GM19463 (cell line): ENCODE results near the gene HEMK1.

ENCODE experiments used
- ATAC-seq: cut with Tn5 transposase; IDR thresholded peaks from one replicate; pipeline ENCODE4 v1.9.1; 2021; ENCODE audit warnings: mild to moderate bottlenecking, moderate library complexity; ENCODE audit not compliant: unreplicated experiment

Gene HEMK1

DNA sequence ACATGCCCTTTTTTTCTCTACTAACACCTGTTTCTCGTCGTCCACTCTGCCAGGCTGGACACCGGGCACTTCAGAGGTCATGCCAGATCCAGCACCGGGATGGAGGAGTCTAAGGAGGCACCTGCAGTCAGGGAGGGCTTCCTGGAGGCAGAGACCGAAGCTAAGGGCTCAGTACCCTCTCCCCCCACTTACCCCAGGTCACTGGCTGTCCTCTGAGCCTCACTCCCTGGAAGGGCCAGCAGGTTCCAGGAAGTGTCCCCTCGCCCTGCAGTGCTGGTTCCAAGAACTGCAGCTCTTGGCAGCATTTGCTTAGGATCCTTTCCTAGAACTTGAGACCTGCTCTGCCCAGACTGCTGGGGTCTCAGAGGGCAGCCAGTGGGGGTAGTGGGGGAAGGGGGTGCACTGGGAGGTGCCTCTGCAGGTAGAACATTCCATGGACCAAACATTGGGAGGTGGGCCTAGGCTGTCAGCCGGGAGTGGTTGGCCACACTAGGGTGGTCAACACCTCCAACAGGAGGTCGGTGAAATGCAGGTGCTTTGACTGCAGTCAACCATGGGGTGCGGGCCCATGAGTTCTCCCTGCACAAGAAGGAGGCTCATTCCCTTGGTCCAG is 30.9 kb downstream of the HEMK1 start:
- no peak for ATAC-seq

DNA sequence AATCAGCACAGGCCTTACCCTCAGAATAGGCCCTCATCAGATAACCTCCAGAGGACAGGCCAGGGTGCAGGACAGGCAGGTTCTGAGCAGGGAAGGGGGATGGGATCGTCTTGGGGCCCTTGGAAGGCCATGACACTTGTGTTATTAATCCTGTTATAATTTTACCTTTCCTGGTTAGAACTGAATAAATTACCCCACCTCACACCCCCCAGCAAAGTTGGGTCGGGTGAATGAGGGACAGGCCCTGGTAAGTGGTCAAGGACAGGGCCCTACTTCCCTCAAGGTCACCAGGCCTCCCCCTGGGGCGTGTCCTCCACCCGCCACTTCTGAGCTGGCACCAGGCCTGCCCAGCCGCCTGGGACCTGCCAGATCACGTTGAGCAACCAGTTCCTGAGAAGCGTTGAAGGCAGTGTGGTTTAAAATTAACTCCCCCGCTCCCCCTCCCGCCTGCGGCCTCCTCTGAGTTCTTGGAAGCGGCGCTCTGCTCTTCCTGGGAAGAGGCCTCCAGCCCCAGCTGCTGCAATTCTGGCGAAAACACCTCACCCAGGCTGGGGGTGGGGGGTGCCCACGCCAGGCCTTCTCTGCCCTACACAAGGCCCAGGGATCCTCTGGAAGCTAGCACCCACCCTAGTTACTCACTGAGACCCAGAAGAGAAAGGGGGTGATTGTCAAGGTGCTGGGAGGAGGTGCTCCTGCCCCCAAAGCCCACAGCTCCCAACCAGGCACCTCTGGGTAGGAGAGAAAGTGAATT is 31.7 kb downstream of the HEMK1 start:
- peak; percentile 93 for ATAC-seq

DNA sequence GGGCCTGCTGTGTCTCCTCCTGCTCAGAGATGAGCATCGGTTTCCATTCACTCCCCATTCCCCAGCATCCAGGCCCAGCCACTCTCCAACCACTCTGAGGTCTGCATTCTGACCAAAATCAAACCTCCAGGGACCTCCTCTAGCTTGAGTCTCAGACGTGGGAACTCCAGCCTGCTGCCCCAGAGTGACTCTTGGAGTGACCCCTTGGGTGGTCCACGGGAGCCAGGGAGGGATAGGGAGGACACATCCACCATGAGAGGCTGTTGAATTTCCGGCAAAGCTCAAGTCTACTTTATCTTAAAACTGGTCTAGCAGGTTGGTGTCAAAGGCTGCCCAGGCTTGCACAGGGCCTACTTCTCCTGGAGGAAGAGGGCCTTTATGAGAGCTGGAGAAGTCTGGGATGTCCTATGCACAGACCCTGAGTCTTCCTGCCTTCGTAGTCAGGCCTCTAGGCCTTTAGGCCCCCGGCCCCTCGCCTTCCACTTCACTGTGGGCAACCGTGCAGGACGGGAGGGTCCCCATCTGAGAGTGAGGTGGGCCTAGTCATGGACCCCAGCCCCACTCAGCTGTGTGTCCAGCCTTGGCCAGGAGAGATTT is 33.4 kb downstream of the HEMK1 start:
- no peak for ATAC-seq

DNA sequence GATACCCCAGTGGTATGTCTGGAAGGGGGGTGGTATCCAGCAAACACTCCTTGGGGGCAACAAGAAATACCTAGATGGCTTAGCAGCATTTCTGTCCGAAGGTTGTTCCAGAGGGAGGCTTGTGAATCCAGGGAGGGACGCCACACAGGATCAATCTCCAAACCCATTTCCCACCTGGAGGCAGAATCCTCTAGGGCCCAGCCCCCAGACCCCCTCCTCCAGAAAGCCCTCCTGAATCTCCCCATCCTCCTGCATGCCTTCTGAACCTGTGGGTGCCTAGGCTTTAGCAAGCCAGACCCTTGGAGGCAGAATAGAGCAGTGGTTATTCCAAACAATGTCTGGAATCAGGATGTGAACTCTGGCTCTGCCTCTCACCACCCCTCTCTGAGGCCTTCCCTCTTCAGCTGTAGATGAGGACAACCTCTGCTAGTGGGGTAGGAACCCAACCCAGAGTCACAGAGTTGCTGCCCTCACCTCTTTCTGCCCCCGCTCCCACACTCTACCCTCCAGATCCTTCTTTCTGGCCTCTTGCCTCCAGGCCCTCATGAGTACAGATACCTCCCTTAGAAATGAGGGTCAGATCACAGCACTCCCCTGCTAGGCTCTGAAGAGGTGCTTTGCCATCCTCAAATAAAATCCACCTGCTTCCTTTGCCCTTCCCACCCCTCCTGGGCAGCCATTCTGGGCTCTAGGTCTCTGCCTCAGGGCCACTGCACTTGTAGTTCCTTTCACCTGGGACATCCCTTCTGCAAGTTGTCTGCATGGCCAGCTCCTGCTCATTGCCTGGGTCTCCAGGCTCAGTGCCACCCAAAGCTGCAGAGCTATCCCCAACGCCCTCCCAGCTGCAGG is 34.2 kb downstream of the HEMK1 start:
- no peak for ATAC-seq

DNA sequence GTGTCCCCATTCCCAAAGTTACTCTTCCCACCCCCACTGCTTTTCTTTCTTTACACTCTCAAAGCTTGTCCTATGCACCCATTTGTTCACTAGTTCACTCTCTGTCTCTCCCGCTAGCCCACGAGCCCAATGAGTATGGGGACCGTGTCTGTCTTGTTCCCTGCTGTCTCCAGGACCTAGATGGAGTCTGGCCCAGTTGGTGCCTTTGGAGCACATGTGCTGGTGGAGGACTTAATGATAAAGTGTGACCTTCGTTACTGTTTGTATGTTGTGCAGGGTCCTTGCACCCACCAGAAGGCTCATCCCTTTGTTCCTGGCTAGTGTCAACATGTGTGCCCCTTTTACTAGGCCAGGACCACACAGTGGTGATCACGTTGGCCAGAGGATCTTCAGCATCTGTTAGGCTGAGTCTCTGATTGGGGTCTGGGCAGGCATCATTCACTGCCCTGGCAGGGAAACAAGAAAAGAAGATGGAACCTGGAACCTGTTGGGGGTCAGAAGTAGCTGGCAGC is 34.8 kb downstream of the HEMK1 start:
- ATAC-seq: no peak

DNA sequence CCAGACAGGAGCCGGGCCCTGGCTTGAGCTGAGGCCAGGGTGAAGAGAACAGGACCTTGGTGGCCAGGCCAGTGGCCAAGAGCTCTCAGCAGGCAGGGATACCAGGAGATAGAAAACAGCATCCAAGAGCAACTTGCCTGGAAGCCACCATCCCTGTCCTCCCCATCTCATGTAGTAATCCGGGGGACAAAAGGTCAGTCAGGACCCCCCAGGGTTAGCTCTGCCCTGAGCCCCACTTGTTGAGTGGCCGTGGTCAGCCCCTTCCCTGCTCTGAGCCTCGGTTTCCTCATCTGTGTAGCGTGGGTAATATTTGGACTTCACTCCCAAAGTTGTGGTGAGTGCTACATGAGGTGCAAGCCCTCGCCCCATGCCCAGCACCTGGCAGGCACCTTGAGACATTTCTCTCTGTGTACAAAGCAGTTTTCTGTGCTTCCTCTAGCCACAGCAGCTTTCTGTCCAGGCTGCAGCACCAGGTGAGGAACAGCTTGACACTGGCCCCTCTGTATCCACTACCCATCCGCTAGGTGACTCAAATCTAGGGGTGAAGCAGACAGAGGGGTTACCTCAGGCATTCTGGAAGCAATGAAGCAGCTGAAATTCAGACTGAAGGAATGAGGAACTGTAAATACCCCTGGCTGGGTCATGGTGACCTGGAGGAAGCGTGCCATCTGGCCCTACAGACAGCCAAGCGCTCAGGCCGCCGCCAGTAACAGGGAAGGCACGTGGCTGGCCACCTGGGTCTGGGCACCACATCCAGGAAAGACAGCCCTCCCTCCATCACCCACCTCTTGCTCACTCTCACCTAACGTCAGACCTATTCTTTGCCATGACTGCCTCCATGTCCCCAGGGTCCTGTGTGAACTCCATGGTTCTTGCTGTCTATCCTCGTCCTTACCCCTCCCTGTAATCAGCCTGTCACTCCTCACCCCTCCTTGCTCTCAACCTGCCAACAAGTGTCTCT is 35.6 kb downstream of the HEMK1 start:
- no peak for ATAC-seq

DNA sequence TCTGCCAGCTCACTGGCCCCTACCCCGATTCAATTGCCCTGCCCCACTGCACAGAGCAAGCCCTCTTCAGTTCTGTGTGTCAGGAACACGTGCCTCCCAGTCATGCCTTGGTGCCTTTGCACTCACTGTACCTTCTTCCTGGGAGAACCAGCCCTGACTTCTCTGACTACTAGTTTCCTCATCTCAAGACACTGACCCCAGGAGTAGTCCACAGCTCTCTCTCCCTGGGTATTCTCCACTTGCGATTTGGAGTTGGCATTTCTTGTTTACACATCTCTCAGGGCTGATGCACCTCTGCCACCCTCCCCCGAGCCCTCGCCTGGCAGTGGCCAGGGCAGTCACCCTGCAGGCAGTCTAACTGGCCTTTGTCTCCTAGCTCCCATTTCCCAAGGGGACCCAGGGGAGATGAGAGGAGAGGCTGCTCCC is 36.6 kb downstream of the HEMK1 start:
- ATAC-seq: no peak

DNA sequence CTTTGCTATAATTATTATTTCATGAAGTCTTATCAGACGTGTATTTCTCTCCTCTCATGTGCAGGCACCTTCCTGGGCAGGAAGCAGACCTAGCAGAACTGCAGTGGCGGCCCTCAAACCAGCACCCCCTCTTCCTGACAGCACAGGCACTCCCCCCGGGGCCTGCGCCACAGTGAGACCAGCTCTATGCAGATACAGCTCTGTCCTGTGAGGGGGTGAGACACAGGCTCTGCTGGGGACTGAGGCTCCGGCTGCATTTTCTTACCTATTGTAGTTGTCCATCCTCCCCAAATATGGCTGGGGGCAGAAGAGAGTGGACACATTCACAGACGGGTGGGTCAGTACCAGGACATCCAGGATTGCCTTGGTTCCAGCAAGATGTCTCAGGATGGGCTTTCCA is 37.3 kb downstream of the HEMK1 start:
- no peak for ATAC-seq

DNA sequence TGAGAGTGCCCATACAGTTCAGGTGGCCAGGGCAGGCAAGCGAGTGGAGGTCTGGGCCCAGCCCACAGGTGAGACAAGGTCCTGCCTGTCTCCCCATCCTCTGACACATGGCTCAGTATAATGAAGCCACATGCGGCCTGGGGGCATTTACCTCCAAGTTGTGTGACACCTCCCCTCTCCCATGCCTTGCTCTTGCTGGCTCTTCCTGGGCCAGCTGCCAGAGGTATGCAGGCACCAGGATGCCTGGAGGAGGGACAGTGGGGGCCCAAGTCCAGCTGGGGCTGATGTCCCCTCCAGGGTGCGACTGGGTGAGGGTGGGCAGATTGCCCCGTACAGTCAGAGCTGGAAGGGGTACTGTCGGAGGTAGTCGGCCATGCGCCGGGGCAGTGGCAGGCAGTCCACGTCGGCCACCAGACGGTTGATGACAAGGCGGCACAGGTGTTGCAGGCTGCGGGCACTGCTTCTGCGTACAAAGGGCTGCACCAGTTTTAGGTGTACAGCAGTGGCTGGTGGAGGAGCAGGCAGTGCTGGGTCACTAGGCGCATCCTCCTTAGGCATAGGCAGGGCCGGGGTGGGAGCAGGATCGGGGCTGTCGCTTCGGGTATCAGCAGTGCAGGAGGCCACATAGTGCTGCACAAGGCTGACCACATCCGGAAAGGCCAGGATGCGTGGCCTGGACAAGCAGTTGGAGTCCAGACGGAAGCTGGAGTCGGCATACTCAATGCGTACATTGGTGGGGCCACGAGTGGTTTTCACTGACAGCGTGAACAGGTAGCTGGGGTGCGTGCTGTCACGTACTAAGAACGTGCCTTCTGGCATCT is 38.2 kb downstream of the HEMK1 start:
- no peak for ATAC-seq

DNA sequence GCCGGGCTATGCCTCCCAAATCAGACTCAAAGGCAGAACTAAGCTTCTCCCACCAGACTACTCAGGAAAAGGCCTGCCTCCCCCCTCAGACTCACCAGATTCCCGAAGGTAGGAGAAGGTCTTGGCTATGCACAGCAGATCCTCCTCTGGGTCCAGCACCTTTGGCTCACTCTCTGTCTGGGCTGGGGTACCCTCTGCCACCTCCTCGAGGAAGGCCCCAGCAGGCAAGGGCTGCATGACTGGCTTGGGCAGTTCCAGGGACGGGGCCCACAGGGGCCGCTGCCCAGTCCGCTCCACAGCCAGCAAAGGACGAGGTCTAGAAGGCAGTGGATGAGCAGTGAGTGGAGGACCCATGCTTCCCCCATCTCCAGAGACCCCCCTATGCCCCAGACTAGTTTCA is 39.0 kb downstream of the HEMK1 start:
- ATAC-seq: no peak

DNA sequence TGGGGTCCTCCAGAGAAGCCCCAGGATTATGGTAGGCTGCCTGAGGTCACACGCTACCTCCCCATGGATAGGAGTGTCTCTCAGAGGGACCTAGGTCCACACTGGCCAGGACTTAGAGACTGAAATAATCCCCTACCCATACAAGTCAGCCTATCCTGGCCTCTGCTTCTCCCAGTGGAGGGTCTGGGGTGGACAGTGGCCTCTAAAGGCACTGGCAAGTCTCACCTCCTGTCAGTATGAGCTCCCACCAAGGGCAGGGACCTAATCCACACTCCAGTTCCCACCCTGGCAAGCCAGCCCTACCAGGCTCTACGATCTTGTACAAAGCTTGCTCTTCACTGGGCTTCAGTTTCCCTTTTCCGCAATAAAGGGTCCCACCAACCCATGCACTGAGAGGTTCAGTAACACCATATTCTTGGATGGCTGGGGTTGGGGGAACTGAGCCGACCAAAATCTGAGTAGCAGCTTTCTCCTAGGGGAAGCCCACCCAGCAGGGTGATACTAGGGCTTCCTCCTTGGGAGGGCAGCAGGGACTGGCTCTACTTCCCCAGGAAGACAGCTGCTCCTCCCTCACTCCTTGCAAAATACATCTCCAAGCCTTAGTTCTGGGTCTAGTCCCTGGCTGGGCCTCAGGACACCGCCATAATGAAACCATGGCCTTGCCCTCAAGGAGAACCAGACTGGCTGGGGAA is 39.9 kb downstream of the HEMK1 start:
- ATAC-seq: no peak

DNA sequence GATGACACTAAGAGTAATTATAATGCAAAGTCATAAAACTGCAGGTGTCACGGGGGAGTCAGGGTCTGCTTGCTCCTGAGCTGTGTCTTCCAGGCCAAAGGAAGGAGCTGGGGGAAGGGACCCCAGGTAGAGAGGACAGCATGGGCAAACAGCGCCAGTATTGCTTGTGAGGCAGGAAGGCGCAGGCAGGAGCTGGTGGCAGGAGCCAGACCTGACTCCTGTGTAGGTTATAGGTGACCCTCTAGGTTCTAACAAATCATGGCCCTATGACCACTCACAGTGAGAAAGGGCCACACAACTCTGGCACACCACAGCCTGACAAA is 40.4 kb downstream of the HEMK1 start:
- no peak for ATAC-seq

DNA sequence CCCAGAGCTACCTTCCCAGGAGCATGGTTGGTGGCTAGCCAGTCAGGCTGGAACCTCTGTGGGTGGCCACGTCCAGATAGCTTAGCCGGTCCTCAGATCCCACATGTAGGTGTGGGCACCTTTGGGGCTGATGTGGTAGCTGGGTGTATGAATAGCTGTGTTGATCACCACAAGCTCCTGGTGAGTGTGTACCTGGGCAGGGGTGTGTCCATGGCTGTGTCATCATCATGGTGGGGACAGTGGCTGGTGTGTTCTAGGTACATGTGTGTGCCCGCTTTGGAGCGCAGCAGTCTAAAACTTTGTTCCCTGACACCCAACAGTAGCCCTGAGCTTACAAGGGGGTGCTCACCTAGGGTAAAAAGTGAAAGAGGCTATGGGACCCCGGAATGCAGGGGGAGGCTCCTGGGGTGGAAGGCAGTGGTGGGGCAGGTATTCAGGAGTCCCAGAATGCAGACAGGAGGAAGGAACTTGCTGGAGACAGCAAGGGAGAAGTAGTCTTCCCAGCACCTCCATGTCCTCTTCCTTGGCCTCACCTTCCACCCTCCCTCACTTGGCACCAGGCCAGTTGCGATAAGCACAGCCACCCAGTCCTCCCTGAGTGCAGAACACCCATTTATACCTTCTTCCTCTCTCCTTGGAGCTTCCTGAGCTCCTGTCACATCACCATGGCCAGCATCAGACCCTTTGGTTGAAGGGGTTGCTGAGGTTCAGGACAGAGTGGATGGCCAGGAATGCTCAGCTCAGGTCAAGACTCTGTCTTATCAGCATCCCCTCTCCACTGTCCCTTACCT is 41.1 kb downstream of the HEMK1 start:
- ATAC-seq: no peak

DNA sequence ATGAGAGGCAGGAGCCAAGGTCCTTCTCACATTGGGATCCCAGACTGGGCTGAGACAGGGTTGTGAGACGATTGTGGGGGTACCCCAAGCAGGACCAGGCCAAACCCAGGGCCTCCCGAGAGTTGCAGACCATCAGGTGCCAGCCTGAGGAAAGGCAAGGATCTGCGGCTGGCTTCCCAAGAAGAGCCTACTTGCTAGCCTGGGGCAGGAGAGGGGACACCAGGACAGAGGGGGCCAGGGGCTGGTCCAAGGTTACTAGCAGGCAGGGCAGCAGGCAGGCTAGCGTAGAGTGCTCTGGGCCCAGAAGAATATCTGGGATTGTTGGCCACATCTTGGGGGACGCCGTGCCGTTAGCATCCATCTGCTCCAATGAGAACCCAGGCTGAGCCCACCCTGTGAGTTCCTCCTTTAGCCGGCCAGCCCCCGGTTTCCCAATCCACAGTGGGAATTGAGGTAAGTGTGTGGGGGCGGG is 41.7 kb downstream of the HEMK1 start:
- ATAC-seq: no peak

DNA sequence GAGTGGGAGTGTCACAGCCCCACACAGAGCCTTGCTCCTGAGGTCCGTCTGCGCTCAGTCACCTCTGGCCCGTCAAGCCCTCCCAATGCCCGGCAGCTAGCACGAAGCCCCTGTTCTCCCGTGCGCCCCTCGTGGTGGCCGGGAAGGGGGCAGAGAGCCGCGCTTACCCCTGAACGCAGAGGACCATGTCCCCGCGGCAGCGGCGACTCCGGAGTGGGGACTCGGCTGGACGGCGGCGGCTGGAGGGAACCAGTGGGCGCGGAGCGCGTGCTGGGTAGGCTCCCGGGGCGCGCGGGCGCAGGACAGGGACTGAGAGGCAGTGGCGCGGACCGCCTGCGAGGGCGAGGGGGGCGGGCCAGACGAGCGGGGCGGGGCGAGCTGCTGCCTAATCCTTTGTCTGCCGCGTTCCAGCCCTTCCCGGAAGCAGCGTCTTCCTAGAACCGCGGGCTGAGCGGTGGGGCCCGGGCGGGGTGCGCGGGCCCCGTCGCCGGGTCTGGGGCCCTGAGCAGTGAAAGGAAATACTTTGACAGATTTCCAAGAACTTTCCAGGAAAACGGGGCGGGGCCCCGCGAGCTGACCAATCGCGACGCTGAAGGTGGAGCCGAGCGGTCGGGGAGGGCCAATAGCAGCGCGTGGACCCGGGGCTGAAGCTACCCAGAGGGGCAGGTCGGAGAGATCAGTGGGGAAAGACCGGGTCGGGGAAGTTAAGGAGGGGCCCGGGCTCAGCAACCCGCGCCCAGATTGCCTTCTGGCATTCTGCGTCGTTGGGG is 42.3 kb downstream of the HEMK1 start, which contains the start of gene CISH:
CISH (minus strand) TSS at position 311 of the 770 bp plus-strand sequence; CDS start at position 187, 124 bp downstream.
- peak; percentile 70 for ATAC-seq

DNA sequence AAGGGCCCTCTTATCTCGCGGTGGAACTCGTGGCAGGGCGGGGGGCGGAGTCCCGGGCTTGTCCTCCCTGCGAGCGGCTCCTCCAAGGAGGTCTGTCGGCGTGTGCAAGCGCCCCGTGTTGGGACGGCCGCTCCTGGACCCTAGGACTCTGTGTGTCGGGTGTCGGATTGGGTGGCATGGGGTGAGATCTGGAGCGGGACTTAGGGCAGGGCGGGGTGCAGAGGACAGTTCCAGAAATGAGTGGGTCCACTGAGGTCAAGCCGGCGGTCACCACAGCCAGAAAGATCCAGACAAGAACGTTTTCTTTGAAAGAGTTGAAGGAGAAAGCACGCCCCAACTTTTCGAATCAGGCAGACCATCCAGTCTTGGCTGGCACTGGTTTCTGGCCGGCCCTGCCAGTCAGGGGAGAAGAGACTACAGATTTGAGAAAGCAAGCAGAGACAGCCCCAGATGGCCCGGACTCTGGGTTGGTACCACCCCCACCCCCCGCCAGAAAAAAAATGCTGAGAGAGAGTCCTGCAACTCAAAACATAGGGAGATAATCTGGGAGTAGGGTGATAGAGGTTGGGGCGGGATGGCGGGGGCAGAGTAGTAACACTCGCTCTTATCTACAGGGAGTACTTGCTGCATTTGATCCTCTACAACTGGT is 43.0 kb downstream of the HEMK1 start:
- ATAC-seq: no peak
